IPS-NIHi7 (cell line): Measurements from ENCODE around the gene LDB1.

Experiments
- DNase-seq: peaks from one replicate; pipeline ENCODE4 v3.0.0; 2012; ENCODE audit warnings: mixed read lengths; ENCODE audit errors: extremely low spot score

Gene LDB1

DNA sequence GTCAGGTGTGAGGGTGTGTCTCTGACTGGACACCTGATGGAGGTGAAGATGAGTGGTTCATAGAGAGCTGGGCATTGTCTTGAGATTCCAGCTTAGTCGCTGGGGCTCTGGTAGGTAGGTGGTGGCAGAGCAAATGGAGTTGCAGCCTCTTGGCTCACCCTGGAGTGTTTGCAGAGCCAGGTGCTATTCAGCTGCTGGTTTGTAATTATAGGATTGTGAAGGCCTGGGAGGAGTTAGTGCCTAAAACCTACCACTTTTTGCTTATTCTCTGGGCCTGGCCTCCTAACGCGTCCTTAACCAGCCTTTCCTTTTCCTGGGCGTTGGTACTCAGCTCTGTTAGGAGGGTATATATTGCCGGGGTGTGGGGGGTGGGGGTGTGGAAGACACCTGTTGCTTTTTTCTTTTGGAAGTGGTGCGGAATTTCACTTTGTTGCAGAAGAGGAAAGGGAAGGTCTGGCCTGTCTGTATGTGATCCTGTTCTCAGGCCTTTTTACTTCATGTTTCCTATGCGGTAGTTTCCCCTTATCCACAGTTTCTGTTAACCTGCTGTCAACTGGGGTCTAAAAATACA lies 15.9 kb upstream of the LDB1 start:
- no peak for DNase-seq

DNA sequence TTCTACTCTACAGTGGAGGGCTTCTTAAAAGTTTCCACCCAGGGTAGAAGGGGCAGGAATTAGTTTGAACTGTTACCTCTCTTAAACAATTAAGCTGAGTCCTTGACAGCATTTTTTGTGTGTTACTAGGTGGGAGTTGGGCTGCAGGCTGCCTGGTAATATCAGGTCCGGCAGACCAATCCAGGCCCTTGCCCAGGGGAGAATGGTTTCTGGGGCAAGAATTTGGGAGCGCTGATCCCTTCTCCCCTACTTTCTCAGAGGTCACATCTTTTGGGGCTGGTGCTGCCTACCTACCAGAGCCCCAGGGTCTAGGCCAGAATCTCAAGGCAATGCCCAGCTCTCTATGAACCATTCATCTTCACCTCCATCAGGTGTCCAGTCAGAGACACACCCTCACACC lies 14.2 kb upstream of the LDB1 start:
- no peak for DNase-seq

GRCh38 chr10:102133373-102134195 lies 13.4 kb upstream of the LDB1 start:
- DNase-seq: peak; percentile 59

DNA sequence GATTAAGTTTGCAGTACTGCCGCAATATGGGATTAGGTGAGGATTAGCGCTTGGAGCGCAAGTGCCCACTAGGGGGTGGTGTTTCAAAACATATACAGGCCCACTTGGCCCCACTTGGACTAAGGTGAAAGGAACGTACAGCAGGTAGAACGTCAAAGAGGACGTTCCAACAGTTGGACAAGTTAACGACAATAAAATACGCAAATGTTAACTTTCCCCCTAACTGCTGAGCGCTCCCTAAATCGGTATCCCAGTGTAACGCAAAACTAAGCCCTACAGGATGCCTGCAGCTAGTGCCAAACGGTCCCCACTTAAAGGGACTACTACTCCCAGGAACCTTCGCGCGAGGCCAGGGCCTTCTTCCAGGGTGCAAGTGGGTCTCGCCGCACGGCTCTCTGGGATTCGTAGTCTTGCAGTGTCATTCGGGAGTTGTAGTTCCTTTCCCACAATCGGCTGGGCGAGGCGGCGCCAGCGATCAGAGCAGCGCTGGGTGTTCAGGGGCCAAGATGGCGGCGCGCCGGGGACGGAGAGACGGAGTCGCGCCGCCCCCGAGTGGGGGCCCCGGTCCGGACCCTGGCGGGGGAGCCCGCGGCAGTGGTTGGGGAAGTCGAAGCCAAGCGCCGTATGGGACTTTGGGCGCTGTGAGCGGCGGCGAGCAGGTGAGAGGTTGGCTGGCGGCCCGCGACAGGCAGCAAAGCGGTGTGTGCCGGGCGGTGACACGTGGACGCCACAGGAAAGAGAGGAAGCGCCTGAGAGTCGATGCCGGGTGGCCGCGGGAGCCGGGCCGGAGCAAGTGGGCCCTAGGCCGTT lies 12.6 kb upstream of the LDB1 start, which contains the start of gene PPRC1:
PPRC1 (plus strand) TSS at position 478 of the 810 bp plus-strand sequence; CDS start at position 507, 29 bp downstream.
- DNase-seq: peak; percentile 96

DNA sequence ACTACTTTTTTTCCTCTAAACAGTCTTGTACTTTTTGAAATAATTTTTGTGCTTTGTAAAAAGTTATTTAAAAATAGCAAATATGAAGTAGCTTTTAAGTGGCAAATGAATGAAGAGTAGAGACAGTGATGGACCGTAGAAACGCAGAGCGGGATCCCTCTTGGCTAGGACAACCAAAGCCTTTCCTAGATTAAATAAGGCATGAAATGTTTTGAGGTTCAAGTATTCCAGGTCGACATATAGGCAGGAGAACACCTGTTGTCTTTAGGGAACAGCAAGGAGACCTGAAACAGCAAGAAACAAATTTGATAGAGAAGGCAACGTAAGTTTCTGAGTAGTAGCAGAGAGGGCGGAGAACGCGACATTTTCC lies 12.0 kb upstream of the LDB1 start:
- no peak for DNase-seq

DNA sequence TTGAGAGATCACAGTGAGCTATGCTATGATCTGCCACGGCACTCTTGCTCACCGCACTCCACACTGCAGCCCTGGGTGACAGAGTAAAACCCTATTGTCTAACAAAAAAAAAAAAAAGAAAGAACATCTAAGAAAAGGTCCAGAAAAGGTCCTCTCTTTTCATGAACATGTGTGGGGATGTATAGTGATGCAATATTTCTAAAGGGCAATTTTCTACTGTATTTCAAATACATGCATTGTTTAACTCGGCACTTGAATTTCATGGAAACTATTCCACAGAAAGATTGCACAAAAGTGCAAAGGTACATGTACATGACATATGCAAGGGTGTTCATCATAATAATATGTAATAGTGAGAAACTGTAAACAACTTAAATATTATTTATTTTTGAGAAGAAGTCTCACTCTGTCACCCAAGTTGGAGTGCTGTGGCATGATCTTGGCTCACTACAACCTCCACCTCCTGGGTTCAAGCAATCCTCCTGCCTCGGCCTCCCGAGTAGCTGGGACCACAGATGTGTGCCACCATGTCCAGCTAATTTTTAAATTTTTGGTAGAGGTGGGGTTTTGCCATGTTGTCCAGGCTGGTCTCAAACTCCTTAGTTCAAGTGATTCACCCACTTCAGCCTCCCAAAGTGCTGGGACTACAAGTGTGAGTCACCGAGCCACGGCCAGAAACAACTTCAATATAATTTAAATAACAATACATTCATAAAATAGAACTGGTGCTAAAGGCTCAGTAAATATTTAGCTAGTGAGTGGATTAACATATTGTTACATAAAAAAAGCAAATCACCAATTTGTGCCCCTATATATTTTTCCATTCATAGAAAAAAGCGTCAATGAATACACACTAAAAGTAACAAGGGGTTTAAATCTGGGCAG lies 11.4 kb upstream of the LDB1 start:
- DNase-seq: no peak

- no peak for DNase-seq
Observed at GRCh38 chr10:102123223-102123622, 3.1 kb upstream of the LDB1 start.

- DNase-seq: no peak
Observed at GRCh38 chr10:102122450-102122849, 2.3 kb upstream of the LDB1 start.

GRCh38 chr10:102121739-102122372 lies 1.7 kb upstream of the LDB1 start:
- peak; percentile 62 for DNase-seq

GRCh38 chr10:102120991-102121738 lies 997 bp upstream of the LDB1 start:
- DNase-seq: peak; percentile 82

DNA sequence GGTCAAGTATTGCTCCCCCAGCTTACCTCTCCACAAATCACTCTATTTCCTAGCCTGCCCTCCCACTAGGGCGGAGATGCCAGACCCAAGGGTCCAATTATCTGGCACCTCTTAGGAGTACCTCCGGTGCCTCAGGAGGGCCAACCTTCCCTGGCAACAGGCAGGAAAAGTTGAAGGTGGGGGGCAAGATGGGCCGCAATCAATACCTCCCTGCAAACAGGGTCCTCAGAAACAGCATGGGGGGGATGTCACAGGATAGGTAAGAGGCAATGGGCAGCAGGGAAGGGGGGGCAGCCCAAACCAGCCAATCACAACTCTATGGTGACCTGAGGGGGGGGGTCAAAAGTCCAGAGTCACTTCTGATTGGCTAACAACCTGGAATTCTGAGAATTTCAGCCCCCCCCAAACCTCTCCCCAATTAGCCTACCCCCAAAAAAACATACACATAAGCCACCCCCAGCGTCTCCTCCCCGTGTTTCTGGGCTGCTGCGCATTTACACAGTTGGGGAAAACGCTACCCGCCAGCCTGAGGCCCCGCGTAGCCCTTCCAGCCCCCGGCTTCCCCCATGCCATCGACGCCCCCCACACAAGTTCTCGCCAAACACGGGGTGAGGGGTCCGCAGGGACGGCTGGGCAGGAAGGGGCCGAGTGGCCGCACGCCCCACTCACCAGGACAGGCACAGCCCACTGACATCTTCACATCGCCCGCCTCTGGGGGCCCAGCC lies 589 bp downstream of the LDB1 start:
- peak; percentile 65 for DNase-seq

DNA sequence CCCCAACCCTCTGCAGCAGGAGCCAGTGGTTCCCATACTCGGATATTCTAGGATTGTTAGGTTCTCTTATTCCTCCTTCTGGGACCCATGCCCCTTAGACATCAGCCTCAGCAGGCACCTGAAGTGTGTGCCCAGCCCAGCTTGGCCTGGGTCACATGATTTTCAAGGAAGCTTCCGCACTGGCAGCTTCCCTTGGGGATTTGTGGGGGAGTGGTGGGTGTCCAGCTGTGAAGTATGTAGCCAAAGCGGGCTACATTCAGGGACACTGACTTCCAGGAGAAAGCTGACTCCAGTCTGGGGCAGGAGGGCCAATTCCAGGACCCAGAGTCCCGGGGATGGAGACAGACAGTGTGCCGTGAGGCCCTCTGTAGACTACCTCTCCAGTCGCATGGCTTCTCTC lies 1.3 kb downstream of the LDB1 start:
- no peak for DNase-seq

GRCh38 chr10:102117391-102118159 lies 2.6 kb downstream of the LDB1 start:
- no peak for DNase-seq

DNA sequence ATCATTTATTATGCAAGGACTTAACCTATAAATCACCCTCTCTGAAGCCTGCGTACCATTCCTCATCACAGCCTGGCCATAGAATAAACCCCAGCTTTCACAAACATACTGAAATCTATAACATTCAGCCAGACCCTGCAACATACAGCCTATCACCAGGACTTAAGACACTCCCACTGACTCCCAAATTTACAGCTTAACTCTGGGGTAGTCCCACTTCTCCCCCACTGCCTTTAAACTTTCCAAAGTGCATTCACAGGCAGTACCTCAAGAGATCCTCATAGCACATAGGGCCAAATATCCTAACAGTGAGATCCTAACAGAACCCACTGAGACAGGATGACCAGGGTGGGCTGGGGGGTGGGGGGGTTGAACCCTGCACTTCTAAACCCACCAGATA lies 3.5 kb downstream of the LDB1 start:
- DNase-seq: no peak

DNA sequence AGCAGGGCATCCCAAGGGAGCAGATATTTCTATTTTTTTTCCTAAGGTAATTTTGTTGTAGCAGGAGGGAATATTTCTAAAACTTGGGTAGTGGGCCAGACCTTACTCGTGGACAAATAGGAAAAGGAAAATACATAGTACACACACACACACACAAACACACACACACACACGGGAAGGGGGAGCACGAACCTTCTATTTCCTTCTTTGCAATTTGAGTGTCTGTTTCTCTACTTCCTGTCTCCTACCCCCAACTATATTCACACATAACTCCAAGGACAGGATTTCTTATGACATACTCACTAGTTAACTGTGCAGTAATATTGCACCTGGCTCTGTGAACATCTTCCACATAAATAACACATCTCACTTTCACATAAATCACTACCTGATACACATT lies 4.4 kb downstream of the LDB1 start:
- no peak for DNase-seq

- peak; percentile 82 for DNase-seq
Observed at GRCh38 chr10:102114861-102115618, 5.1 kb downstream of the LDB1 start.

DNA sequence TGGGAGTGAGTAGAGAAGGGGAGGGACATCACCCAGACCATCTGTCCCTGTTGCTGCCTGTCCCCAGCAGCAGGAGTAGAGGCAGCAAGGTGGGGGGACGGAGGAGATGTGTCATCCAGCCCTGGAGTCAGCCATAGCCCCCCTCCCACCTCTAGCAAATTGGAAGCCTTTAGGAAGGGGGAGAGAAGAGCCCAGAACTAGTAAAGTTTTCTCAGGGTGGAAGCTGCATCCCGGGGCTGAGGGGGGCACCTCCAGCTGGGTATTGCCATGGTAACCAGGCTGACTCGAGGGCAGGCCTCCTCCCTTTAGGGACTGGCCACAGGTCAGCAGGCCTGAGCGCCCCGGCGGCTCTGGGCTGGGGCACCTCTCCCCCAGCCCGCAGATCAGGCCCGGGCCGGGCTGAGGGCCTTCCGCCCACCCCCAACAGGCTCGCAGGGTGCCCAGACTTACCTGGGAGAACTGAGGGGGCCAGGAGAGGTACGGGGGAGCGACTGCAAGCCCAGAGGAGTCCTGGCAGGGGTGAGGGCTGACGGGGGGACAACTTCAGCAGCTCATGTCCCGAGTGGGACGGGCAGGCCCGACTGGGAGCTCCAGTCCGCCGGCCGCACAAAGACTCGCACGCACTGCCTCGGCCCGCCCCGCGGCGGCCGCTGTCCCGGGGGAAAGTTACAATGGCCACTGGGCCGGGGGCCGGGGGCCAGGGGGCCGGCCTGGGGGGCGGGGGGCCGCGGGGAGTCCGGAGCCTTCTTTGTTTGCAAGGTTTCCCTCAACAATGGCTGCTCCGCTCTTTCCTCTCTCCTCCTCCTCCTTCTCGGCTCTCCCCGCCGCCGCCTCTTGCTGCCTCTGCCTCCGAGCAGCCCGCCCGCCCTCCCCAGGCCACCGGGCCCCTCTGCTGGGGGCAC lies 6.0 kb downstream of the LDB1 start:
- no peak for DNase-seq
